GM23248 (cell line): Measurements from ENCODE around the gene ZNF407. TPM values are rescaled to one million over a fixed set of nuclear protein-coding genes. Genes with fewer than 3 reads are reported as not detected.

Source experiments
- DNase-seq: peaks from one replicate; pipeline ENCODE4 v3.0.0-alpha.2; 2015
- H2AFZ ChIP-seq: fragments of 200-600 bp; sonication (generic); 2 replicates; pipeline ENCODE4 v1.6.1; 2016; ENCODE audit warnings: antibody characterized with exemption
- H3F3A ChIP-seq: fragments of 200-600 bp; sonication (generic); 2 replicates; pipeline ENCODE4 v1.6.1; 2016; ENCODE audit warnings: mild to moderate bottlenecking, antibody characterized with exemption, mixed run types; ENCODE audit not compliant: insufficient read depth
- H3K27ac ChIP-seq: fragments of 200-600 bp; sonication (generic); 2 replicates; pipeline ENCODE4 v1.5.1; 2016; ENCODE audit warnings: mild to moderate bottlenecking
- H3K27me3 ChIP-seq: fragments of 200-600 bp; sonication (generic); replicated peaks from 2 replicates; pipeline ENCODE4 v1.6.1; 2016; ENCODE audit warnings: mild to moderate bottlenecking; ENCODE audit not compliant: insufficient read depth
- H3K36me3 ChIP-seq: fragments of 200-600 bp; sonication (generic); 2 replicates; pipeline ENCODE4 v1.6.1; 2016; ENCODE audit warnings: low read depth, mild to moderate bottlenecking
- H3K4me1 ChIP-seq: fragments of 200-600 bp; sonication (generic); 2 replicates; pipeline ENCODE4 v1.6.1; 2016; ENCODE audit warnings: mild to moderate bottlenecking; ENCODE audit not compliant: insufficient read depth
- H3K4me2 ChIP-seq: fragments of 200-600 bp; sonication (generic); one replicate; pipeline ENCODE4 v1.6.1; 2016; ENCODE audit warnings: mild to moderate bottlenecking; ENCODE audit not compliant: unreplicated experiment
- H3K4me3 ChIP-seq: fragments of 200-600 bp; sonication (generic); 2 replicates; pipeline ENCODE4 v1.5.1; 2016; ENCODE audit warnings: mild to moderate bottlenecking
- H3K79me2 ChIP-seq: fragments of 200-600 bp; sonication (generic); 2 replicates; pipeline ENCODE4 v1.6.1; 2016; ENCODE audit warnings: mild to moderate bottlenecking; ENCODE audit not compliant: insufficient read depth
- H3K9ac ChIP-seq: fragments of 200-600 bp; sonication (generic); 2 replicates; pipeline ENCODE4 v1.6.1; 2016; ENCODE audit warnings: mild to moderate bottlenecking
- H3K9me2 ChIP-seq: fragments of 200-600 bp; sonication (generic); 2 replicates; pipeline ENCODE4 v1.6.1; 2016; ENCODE audit warnings: mixed run types, mild to moderate bottlenecking, moderate library complexity; ENCODE audit not compliant: insufficient read depth
- H3K9me3 ChIP-seq: fragments of 200-600 bp; sonication (generic); one replicate; pipeline ENCODE4 v1.6.1; 2017; ENCODE audit warnings: low read depth
- H4K20me1 ChIP-seq: fragments of 200-600 bp; sonication (generic); 2 replicates; pipeline ENCODE4 v1.6.0; 2016; ENCODE audit not compliant: insufficient read depth
- EZH2 ChIP-seq: fragments of 200-600 bp; sonication (generic); IDR thresholded peaks from 2 replicates; pipeline ENCODE4 v1.6.1; 2018; ENCODE audit warnings: antibody characterized with exemption, mild to moderate bottlenecking; ENCODE audit not compliant: insufficient read depth, poor library complexity, severe bottlenecking
- EZH2phosphoT487 ChIP-seq: fragments of 200-600 bp; sonication (generic); IDR thresholded peaks from 2 replicates; pipeline ENCODE4 v1.6.1; 2018; ENCODE audit warnings: antibody characterized with exemption, moderate library complexity, mild to moderate bottlenecking, low read depth; ENCODE audit not compliant: insufficient read depth
- WGBS, 2 experiments: methylation state at CpG; one replicate each; pipeline ENCODE4 v1.1.6; 2015 to 2017; ENCODE audit warnings: low lambda C conversion rate in 2 of 2, low coverage in 1 of 2; ENCODE audit errors: missing lambda C conversion rate in 2 of 2; 5-methylcytosine and 5-hydroxymethylcytosine counted together
- in situ Hi-C: fragments of 300-500 bp; cut with MboI; formaldehyde crosslinking; loops from 2 replicates; pipeline ENCODE4 v1.15.0; 2020
- polyA plus RNA-seq: library from polyadenylated mRNA; unstranded; fragments of >200 nt; fragmentation: Nextera tagmentation; extraction: Ambion mirVana; gene quantifications from 2 replicates; pipeline ENCODE4 v1.2.1, GENCODE V29; 2016
- total RNA-seq: library from RNA; depleted of rRNA; stranded (reverse); fragments of >200 nt; shearing (Covaris generic); gene quantifications from 2 replicates; pipeline ENCODE4 v1.2.3, GENCODE V29; 2014

Gene ZNF407
- total and polyA plus RNA-seq, 2 experiments from 2014 or later: 2.6 to 6.3 TPM

DNA sequence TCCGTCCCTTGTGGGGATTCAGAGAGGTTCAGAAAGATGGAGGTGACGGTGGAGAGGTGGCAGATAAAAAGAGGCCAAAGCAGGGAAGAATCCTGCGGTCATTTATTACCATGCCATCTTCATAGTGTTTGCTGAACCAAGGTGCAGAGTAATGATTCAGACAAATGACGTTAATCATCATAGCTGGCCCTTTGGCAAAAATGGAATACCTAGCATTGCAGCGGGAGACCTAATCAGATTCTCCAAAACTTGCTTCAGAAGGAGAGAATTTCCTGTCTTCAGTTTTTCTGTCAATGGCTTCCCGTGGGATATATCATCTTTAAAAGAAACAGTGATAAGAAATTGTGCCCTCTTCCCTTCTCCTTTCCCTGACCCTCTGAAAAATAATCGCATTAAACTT, 435.8 kb downstream of the ZNF407 start:
- WGBS, 2 experiments: 97 to 99% methylated on average over 7 of the region's 7 CpGs
- Histone ChIP-seq H3F3A (no peaks in the 10 kb centered on the region), H3K9me3 (no peaks in the 10 kb centered on the region), H3K4me1 (no peaks in the 10 kb centered on the region), H3K36me3 (no peaks in the 10 kb centered on the region), H3K27me3 (no peaks in the 10 kb centered on the region), H3K79me2 (no peaks in the 10 kb centered on the region), H3K4me3 (no peak overlapping the region), H3K27ac (no peak overlapping the region), H4K20me1 (no peaks in the 10 kb centered on the region), H2AFZ (no peak overlapping the region), H3K4me2 (no peak overlapping the region), H3K9me2 (no peaks in the 10 kb centered on the region), H3K9ac (no peak overlapping the region)
- no peak for TF ChIP-seq EZH2
- TF ChIP-seq EZH2phosphoT487: no peak
- in situ Hi-C loops: no loop called here
- DNase-seq: no peak

DNA sequence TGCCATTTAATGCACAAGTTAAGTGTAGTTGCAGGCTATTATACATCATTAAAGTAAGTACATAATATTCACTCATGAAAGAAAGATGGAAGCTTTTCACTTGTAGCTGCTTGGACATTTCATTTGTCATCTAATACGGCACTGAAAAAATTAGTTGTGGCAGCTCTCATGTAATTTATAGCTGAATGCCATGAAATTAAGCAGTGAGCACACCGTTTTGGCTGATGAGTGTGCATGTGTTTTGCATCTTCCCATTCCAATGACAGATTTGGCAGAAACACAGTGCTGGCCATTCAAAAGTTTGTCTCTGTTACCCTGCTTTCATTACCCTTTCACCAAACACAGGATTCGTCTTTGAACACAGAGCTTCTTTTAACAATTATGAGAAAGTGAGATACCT, 437.3 kb downstream of the ZNF407 start:
- H3F3A ChIP-seq: no peaks in the 10 kb centered on the region
- TF ChIP-seq EZH2phosphoT487 (no peak), EZH2 (no peak)
- no peak for DNase-seq
- no peak overlapping the region for H2AFZ ChIP-seq
- H3K4me1 ChIP-seq: no peaks in the 10 kb centered on the region
- 46 to 48% methylated on average over 3 of the region's 3 CpGs for WGBS, 2 experiments
- no peaks in the 10 kb centered on the region for H3K27me3 ChIP-seq
- H3K9ac ChIP-seq: no peak overlapping the region
- H3K9me2 ChIP-seq: no peaks in the 10 kb centered on the region
- in situ Hi-C loops: no loop called here
- no peak overlapping the region for H3K4me3 ChIP-seq
- no peaks in the 10 kb centered on the region for H3K36me3 ChIP-seq
- no peaks in the 10 kb centered on the region for H3K79me2 ChIP-seq
- H3K9me3 ChIP-seq: no peaks in the 10 kb centered on the region
- H3K27ac ChIP-seq: no peak overlapping the region
- no peaks in the 10 kb centered on the region for H4K20me1 ChIP-seq
- H3K4me2 ChIP-seq: no peak overlapping the region

DNA sequence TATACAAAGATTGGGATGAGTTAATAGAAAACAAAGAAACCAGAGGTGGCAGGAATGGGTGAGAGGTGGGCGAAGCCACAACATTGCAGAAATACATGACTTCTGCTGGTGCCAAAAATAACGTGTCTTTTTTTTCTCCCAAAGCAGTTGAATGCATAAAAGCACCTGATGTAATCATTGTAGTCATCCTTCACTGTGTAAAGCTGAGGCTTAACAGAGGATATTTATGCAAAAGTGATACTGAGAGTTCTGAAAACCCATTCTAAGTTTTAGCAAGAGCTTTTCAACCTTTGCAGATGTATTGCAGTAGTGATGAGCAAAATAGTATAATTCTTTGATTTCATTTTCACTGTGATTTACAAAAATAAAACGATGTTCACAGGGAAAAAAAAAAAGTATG, 438.3 kb downstream of the ZNF407 start:
- DNase-seq: peak; percentile 1
- Histone ChIP-seq H3K27me3 (no peaks in the 10 kb centered on the region), H4K20me1 (no peaks in the 10 kb centered on the region), H3K27ac (no peak overlapping the region), H3K9ac (no peak overlapping the region), H2AFZ (no peak overlapping the region), H3F3A (no peaks in the 10 kb centered on the region), H3K4me3 (no peak overlapping the region), H3K9me2 (no peaks in the 10 kb centered on the region), H3K79me2 (no peaks in the 10 kb centered on the region), H3K36me3 (no peaks in the 10 kb centered on the region), H3K4me1 (no peaks in the 10 kb centered on the region), H3K4me2 (no peak overlapping the region), H3K9me3 (no peaks in the 10 kb centered on the region)
- in situ Hi-C loops: no loop called here
- 79 to 83% methylated on average over 3 of the region's 3 CpGs for WGBS, 2 experiments
- TF ChIP-seq EZH2phosphoT487: no peak
- no peak for TF ChIP-seq EZH2

DNA sequence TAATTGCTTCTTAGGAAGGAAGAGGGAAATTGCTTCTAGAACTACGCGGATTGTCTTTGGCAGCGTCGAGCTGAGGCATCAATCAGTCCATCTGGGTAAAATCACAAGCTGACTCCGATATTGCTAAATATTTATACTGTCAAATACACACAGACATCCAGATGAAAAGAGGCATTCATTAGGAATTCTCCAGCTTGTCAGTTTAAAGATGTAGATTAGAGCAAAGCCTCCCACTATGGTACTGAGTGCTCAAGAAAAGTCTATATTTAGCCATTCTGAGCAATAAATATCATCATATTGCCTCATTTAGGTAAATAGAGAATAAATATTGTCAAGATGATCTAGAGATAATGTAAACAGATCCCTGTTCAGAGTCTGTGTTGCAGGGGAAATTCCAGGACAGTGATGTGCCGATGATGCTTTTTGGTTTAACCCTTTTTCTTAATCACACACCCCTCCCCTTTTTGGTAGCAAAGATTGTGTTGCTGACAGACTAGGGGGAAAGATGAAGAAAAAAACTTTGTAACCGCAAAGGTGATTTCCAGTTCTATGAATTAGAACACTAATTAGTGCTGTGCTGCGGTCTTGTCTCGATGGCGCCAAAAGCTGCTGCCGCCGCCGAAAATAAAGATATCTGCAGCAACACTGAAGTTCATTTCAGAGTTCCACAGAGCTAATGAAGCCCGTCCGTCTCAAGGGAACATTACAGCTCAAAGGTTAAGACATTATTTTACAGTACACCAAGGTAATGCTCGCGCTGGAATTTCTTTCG, 439.4 kb downstream of the ZNF407 start:
- Histone ChIP-seq H3K27ac (no peak overlapping the region), H3K4me2 (no peak overlapping the region), H2AFZ (no peak overlapping the region), H3K9me2 (no peaks in the 10 kb centered on the region), H3K36me3 (no peaks in the 10 kb centered on the region), H3K9ac (no peak overlapping the region), H3K9me3 (no peaks in the 10 kb centered on the region), H4K20me1 (no peaks in the 10 kb centered on the region), H3K4me3 (no peak overlapping the region), H3K4me1 (no peaks in the 10 kb centered on the region), H3K79me2 (no peaks in the 10 kb centered on the region), H3F3A (no peaks in the 10 kb centered on the region), H3K27me3 (no peaks in the 10 kb centered on the region)
- TF ChIP-seq EZH2phosphoT487 (no peak), EZH2 (no peak)
- 82 to 84% methylated on average over 18 of the region's 18 CpGs for WGBS, 2 experiments
- peak; percentile 2 for DNase-seq
- in situ Hi-C loops: no loop called here

DNA sequence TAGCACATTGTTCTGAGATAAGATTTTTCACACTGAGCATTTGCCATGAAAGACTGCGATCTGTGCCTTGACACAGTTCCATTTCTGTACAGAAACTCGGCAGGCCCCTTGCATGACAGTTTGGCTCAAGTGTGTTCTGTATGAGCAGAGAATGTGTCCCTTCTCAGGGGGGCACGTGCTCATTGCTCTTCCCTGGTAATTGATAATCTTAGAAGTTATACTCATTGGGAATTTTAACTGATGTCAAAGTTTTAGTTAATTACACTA, 440.0 kb downstream of the ZNF407 start:
- Histone ChIP-seq H4K20me1 (no peaks in the 10 kb centered on the region), H3F3A (no peaks in the 10 kb centered on the region), H3K4me2 (no peak overlapping the region), H3K9me2 (no peaks in the 10 kb centered on the region), H3K9me3 (no peaks in the 10 kb centered on the region), H3K27me3 (no peaks in the 10 kb centered on the region), H3K9ac (no peak overlapping the region), H3K27ac (no peak overlapping the region), H3K4me1 (no peaks in the 10 kb centered on the region), H3K79me2 (no peaks in the 10 kb centered on the region), H3K36me3 (no peaks in the 10 kb centered on the region), H3K4me3 (no peak overlapping the region), H2AFZ (no peak overlapping the region)
- 91 to 100% methylated on average over 3 of the region's 3 CpGs for WGBS, 2 experiments
- no peak for DNase-seq
- TF ChIP-seq EZH2phosphoT487 (no peak), EZH2 (no peak)
- in situ Hi-C loops: no loop called here
